MM.1S (cell line): ENCODE measurements around the gene RPS18.

ENCODE experiments used
- DNase-seq: peaks from one replicate; pipeline ENCODE4 v3.0.0-alpha.2; 2015
- H2AFZ ChIP-seq: fragments of 300-600 bp; sonication (generic); 2 replicates; pipeline ENCODE4 v1.6.0; 2016; ENCODE audit warnings: antibody characterized with exemption, low read length
- H3F3A ChIP-seq: fragments of 300-600 bp; sonication (generic); 2 replicates; pipeline ENCODE4 v1.6.1; 2016; ENCODE audit warnings: mild to moderate bottlenecking, antibody characterized with exemption, low read length, moderate library complexity, mixed read lengths; ENCODE audit not compliant: insufficient read depth
- H3K27ac ChIP-seq: fragments of 300-600 bp; sonication (generic); 2 replicates; pipeline ENCODE4 v1.5.1; 2016; ENCODE audit warnings: mild to moderate bottlenecking, low read length
- H3K27me3 ChIP-seq: fragments of 300-600 bp; sonication (generic); replicated peaks from 2 replicates; pipeline ENCODE4 v1.6.0; 2016; ENCODE audit warnings: low read length; ENCODE audit not compliant: insufficient read depth
- H3K36me3 ChIP-seq: fragments of 300-600 bp; sonication (generic); replicated peaks from 2 replicates; pipeline ENCODE4 v1.6.1; 2016; ENCODE audit warnings: mild to moderate bottlenecking, low read length, mixed read lengths; ENCODE audit not compliant: insufficient read depth
- H3K4me1 ChIP-seq: fragments of 300-600 bp; sonication (generic); 2 replicates; pipeline ENCODE4 v1.6.1; 2016; ENCODE audit warnings: low read length, mixed read lengths
- H3K4me2 ChIP-seq: fragments of 300-600 bp; sonication (generic); 2 replicates; pipeline ENCODE4 v1.6.0; 2016; ENCODE audit warnings: low read depth, low read length
- H3K4me3 ChIP-seq: fragments of 300-600 bp; sonication (generic); 2 replicates; pipeline ENCODE4 v1.5.1; 2016; ENCODE audit warnings: low read length, mixed read lengths
- H3K79me2 ChIP-seq: fragments of 300-600 bp; sonication (generic); 2 replicates; pipeline ENCODE4 v1.6.1; 2016; ENCODE audit warnings: mixed run types, low read length, mixed read lengths
- H3K9ac ChIP-seq: fragments of 300-600 bp; sonication (generic); 2 replicates; pipeline ENCODE4 v1.6.1; 2016; ENCODE audit warnings: low read length, mixed read lengths
- H3K9me2 ChIP-seq: fragments of 300-600 bp; sonication (generic); replicated peaks from 2 replicates; pipeline ENCODE4 v1.6.1; 2016; ENCODE audit warnings: mild to moderate bottlenecking, low read length, mixed read lengths; ENCODE audit not compliant: insufficient read depth
- H3K9me3 ChIP-seq: fragments of 300-600 bp; sonication (generic); replicated peaks from 2 replicates; pipeline ENCODE4 v1.6.1; 2016; ENCODE audit warnings: mild to moderate bottlenecking, low read length, mixed read lengths; ENCODE audit not compliant: insufficient read depth
- H4K20me1 ChIP-seq: fragments of 300-600 bp; sonication (generic); 2 replicates; pipeline ENCODE4 v1.6.1; 2016; ENCODE audit warnings: mild to moderate bottlenecking, low read length, moderate library complexity, mixed read lengths; ENCODE audit not compliant: insufficient read depth
- CTCF ChIP-seq: fragments of 300-600 bp; sonication (generic); IDR thresholded peaks from 2 replicates; pipeline ENCODE4 v1.5.1; 2016; ENCODE audit warnings: antibody characterized with exemption, low read length, mixed read lengths
- EZH2 ChIP-seq: fragments of 300-600 bp; sonication (generic); optimal IDR thresholded peaks from 2 replicates; pipeline ENCODE3; 2017; ENCODE audit warnings: low read depth, mild to moderate bottlenecking, antibody characterized with exemption, low read length, mixed read lengths
- EZH2phosphoT487 ChIP-seq: fragments of 300-600 bp; sonication (generic); IDR thresholded peaks from 2 replicates; pipeline ENCODE4 v1.6.1; 2018; ENCODE audit warnings: antibody characterized with exemption, low read length

The RPS18 gene

GRCh38 chr6:33249732-33250630, 21.9 kb upstream of the RPS18 start:
- Histone ChIP-seq H3K4me1 (peaks cover 10% of the 10 kb centered on the region), H3K9ac (peak overlapping the region; percentile 82), H2AFZ (peak overlapping the region; percentile 62), H3K4me2 (peak overlapping the region; percentile 94), H3K4me3 (peak overlapping the region; percentile 75), H3K36me3 (no peaks in the 10 kb centered on the region), H3K9me3 (no peaks in the 10 kb centered on the region), H3K79me2 (peaks cover 12% of the 10 kb centered on the region), H3F3A (peaks cover 6% of the 10 kb centered on the region), H4K20me1 (no peaks in the 10 kb centered on the region), H3K9me2 (no peaks in the 10 kb centered on the region), H3K27me3 (no peaks in the 10 kb centered on the region), H3K27ac (peak overlapping the region; percentile 77)
- DNase-seq: no peak
- TF ChIP-seq EZH2 (no peak), EZH2phosphoT487 (no peak), CTCF (no peak)

- H3F3A ChIP-seq: peaks cover 6% of the 10 kb centered on the region
- H3K4me2 ChIP-seq: peak overlapping the region; percentile 94; the same call in 1 of the 2 replicates
- H3K27me3 ChIP-seq: no peaks in the 10 kb centered on the region
- H3K79me2 ChIP-seq: peaks cover 12% of the 10 kb centered on the region
- peaks cover 10% of the 10 kb centered on the region for H3K4me1 ChIP-seq
- no peak overlapping the region for H3K9ac ChIP-seq
- no peak for DNase-seq
- H3K27ac ChIP-seq: no peak overlapping the region
- no peaks in the 10 kb centered on the region for H3K9me3 ChIP-seq
- H4K20me1 ChIP-seq: no peaks in the 10 kb centered on the region
- no peaks in the 10 kb centered on the region for H3K9me2 ChIP-seq
- no peak for TF ChIP-seq EZH2
- no peak for TF ChIP-seq CTCF
- TF ChIP-seq EZH2phosphoT487: no peak
- H3K4me3 ChIP-seq: no peak overlapping the region
- no peak overlapping the region for H2AFZ ChIP-seq
- H3K36me3 ChIP-seq: no peaks in the 10 kb centered on the region
Observed at GRCh38 chr6:33250731-33251130, 21.1 kb upstream of the RPS18 start.

- Histone ChIP-seq H4K20me1 (no peaks in the 10 kb centered on the region), H3F3A (peaks cover 6% of the 10 kb centered on the region), H3K79me2 (peaks cover 12% of the 10 kb centered on the region), H3K4me3 (no peak overlapping the region), H3K4me2 (no peak overlapping the region), H2AFZ (no peak overlapping the region), H3K9ac (no peak overlapping the region), H3K36me3 (no peaks in the 10 kb centered on the region), H3K9me3 (no peaks in the 10 kb centered on the region), H3K27ac (no peak overlapping the region), H3K4me1 (peaks cover 10% of the 10 kb centered on the region), H3K9me2 (no peaks in the 10 kb centered on the region), H3K27me3 (no peaks in the 10 kb centered on the region)
- DNase-seq: no peak
- no peak; the same call in 1 of the 2 replicates for TF ChIP-seq CTCF
- TF ChIP-seq EZH2: no peak
- no peak for TF ChIP-seq EZH2phosphoT487
Observed at GRCh38 chr6:33251395-33252012, 20.4 kb upstream of the RPS18 start.
